DMS153 treated with DMSO at 0.1 percent for 48 hours (cell line): Measurements from ENCODE around the gene CCR5AS.

Experiments
- DNase-seq: peaks from one replicate; lab custom pipeline; 2025; ENCODE audit not compliant: unreplicated experiment; lab: John Stamatoyannopoulos, UW

The CCR5AS gene

DNA sequence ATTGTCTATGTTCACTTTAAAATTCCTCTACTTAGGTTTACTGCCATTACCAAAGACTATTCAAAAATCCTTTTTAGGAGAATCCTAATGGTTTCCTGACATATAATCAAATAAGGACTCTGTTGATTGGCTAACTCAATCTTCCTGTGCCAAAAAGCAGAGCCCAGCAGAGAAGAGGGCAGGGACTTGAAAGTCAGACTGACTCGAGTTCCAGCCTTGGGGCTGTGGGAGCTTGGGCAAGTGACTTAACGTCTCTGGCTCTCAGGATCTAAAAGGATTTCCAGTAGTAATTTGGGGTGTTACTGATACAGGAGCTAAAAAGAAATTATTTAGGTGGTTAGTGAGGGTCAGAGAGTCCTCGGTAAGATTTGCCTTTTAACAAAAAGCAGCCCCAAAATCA, 25.2 kb downstream of the CCR5AS start:
- DNase-seq = no peak

DNA sequence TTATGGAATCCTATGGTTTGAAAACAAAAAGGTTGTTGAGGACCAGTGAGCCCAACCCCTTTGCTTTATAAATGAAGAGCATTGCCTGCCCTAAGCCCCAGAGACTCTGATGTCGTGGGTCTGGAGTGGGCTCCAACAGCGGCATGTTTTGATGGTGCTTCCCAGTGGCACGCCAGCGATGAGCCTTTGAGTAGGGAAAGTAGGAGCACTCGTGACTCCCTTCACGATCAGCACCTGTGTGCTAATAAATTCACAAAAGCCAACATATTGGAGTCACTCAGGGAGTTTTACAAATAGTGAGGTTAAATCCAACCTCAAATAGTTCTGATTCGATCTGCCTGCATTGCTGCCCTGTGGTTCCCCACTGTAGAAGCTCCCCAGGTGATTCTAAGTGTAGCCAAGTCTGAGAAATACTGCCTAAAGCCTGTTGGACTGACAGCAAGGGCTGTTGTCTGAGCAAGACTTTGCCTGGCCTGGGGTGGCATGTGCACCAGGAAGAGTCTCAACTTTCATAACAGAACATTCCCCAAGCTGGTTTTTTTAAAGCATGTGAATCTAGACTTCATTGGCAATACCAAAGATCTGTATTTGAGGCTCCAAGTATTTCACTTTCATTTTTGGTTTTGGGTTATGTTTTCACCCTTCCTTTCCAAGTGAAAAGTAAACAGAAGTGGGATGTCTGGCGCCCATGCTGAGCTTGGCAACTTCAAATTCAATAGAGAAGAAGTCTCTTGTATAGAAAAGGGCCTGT, 26.2 kb downstream of the CCR5AS start:
- DNase-seq = no peak

DNA sequence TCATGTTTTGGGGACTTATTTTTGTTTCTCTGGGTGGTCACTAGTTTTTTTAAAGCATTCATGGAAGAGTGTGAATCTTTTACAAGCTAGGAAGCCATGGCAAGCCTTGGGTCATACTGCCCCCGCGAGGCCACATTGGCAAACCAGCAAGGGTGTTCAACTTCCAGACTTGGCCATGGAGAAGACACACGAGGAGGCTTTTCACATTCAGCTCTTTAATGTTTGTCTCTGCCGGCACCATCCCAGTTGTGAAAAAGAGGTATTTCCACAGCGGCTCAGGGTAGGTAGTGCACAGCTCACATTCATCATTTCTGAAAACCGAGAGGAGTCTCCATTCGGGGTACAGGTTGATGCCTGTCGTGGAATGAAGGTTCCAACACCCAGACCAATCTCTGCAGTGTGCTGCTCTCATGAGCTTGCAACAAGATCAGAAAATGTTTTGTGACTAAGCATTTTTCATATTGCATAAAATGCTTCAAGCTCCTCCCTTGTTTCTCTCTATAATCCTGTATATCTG, 28.4 kb downstream of the CCR5AS start:
- no peak for DNase-seq

DNA sequence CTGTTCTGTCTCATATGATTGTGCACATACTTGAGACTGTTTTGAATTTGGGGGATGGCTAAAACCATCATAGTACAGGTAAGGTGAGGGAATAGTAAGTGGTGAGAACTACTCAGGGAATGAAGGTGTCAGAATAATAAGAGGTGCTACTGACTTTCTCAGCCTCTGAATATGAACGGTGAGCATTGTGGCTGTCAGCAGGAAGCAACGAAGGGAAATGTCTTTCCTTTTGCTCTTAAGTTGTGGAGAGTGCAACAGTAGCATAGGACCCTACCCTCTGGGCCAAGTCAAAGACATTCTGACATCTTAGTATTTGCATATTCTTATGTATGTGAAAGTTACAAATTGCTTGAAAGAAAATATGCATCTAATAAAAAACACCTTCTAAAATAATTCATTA, 31.1 kb downstream of the CCR5AS start:
- DNase-seq = no peak

DNA sequence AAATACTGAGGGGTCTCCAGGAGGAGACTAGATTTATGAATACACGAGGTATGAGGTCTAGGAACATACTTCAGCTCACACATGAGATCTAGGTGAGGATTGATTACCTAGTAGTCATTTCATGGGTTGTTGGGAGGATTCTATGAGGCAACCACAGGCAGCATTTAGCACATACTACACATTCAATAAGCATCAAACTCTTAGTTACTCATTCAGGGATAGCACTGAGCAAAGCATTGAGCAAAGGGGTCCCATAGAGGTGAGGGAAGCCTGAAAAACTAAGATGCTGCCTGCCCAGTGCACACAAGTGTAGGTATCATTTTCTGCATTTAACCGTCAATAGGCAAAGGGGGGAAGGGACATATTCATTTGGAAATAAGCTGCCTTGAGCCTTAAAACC, 31.6 kb downstream of the CCR5AS start:
- no peak for DNase-seq

DNA sequence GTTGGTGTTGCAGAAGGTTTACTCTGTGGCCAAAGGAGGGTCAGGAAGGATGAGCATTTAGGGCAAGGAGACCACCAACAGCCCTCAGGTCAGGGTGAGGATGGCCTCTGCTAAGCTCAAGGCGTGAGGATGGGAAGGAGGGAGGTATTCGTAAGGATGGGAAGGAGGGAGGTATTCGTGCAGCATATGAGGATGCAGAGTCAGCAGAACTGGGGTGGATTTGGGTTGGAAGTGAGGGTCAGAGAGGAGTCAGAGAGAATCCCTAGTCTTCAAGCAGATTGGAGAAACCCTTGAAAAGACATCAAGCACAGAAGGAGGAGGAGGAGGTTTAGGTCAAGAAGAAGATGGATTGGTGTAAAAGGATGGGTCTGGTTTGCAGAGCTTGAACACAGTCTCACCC, 32.1 kb downstream of the CCR5AS start:
- DNase-seq = no peak

DNA sequence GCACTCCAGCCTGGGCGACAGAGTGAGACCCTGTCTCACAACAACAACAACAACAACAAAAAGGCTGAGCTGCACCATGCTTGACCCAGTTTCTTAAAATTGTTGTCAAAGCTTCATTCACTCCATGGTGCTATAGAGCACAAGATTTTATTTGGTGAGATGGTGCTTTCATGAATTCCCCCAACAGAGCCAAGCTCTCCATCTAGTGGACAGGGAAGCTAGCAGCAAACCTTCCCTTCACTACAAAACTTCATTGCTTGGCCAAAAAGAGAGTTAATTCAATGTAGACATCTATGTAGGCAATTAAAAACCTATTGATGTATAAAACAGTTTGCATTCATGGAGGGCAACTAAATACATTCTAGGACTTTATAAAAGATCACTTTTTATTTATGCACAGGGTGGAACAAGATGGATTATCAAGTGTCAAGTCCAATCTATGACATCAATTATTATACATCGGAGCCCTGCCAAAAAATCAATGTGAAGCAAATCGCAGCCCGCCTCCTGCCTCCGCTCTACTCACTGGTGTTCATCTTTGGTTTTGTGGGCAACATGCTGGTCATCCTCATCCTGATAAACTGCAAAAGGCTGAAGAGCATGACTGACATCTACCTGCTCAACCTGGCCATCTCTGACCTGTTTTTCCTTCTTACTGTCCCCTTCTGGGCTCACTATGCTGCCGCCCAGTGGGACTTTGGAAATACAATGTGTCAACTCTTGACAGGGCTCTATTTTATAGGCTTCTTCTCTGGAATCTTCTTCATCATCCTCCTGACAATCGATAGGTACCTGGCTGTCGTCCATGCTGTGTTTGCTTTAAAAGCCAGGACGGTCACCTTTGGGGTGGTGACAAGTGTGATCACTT, 34.1 kb downstream of the CCR5AS start:
- DNase-seq = no peak

DNA sequence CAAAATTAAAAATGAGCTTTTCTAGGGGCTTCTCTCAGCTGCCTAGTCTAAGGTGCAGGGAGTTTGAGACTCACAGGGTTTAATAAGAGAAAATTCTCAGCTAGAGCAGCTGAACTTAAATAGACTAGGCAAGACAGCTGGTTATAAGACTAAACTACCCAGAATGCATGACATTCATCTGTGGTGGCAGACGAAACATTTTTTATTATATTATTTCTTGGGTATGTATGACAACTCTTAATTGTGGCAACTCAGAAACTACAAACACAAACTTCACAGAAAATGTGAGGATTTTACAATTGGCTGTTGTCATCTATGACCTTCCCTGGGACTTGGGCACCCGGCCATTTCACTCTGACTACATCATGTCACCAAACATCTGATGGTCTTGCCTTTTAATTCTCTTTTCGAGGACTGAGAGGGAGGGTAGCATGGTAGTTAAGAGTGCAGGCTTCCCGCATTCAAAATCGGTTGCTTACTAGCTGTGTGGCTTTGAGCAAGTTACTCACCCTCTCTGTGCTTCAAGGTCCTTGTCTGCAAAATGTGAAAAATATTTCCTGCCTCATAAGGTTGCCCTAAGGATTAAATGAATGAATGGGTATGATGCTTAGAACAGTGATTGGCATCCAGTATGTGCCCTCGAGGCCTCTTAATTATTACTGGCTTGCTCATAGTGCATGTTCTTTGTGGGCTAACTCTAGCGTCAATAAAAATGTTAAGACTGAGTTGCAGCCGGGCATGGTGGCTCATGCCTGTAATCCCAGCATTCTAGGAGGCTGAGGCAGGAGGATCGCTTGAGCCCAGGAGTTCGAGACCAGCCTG, 35.1 kb downstream of the CCR5AS start:
- no peak for DNase-seq

DNA sequence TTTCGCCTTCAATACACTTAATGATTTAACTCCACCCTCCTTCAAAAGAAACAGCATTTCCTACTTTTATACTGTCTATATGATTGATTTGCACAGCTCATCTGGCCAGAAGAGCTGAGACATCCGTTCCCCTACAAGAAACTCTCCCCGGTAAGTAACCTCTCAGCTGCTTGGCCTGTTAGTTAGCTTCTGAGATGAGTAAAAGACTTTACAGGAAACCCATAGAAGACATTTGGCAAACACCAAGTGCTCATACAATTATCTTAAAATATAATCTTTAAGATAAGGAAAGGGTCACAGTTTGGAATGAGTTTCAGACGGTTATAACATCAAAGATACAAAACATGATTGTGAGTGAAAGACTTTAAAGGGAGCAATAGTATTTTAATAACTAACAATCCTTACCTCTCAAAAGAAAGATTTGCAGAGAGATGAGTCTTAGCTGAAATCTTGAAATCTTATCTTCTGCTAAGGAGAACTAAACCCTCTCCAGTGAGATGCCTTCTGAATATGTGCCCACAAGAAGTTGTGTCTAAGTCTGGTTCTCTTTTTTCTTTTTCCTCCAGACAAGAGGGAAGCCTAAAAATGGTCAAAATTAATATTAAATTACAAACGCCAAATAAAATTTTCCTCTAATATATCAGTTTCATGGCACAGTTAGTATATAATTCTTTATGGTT, 35.9 kb downstream of the CCR5AS start, which contains the start of gene CCR5:
Gene CCR5 (plus strand): TSS at position 108 of the 680 bp plus-strand sequence. CDS start 1,957 bp downstream, outside the sequence.
- DNase-seq = no peak

DNA sequence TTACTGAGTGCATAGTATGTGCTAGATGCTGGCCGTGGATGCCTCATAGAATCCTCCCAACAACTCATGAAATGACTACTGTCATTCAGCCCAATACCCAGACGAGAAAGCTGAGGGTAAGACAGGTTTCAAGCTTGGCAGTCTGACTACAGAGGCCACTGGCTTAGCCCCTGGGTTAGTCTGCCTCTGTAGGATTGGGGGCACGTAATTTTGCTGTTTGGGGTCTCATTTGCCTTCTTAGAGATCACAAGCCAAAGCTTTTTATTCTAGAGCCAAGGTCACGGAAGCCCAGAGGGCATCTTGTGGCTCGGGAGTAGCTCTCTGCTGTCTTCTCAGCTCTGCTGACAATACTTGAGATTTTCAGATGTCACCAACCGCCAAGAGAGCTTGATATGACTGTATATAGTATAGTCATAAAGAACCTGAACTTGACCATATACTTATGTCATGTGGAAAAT, 37.2 kb downstream of the CCR5AS start:
- DNase-seq = no peak

DNA sequence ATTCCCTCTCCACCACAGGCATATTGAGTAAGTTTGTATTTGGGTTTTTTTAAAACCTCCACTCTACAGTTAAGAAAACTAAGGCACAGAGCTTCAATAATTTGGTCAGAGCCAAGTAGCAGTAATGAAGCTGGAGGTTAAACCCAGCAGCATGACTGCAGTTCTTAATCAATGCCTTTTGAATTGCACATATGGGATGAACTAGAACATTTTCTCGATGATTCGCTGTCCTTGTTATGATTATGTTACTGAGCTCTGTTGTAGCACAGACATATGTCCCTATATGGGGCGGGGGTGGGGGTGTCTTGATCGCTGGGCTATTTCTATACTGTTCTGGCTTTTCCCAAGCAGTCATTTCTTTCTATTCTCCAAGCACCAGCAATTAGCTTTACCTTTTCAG, 37.7 kb downstream of the CCR5AS start:
- no peak for DNase-seq

DNA sequence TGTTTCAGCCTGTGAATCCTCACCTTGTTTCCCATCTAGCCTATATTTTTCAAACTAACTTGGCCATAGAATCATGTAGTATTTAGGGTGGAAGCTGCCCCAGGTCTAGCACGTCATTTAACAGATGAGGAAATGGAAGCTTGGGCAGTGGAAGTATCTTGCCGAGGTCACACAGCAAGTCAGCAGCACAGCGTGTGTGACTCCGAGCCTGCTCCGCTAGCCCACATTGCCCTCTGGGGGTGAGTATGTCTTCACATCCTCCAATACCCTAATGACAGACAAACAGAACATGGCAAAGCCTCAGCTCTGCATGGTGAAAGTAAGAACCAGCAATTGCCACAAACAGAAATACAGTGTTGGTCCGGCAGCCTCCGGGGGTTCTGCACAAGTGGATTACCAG, 38.3 kb downstream of the CCR5AS start:
- no peak for DNase-seq

DNA sequence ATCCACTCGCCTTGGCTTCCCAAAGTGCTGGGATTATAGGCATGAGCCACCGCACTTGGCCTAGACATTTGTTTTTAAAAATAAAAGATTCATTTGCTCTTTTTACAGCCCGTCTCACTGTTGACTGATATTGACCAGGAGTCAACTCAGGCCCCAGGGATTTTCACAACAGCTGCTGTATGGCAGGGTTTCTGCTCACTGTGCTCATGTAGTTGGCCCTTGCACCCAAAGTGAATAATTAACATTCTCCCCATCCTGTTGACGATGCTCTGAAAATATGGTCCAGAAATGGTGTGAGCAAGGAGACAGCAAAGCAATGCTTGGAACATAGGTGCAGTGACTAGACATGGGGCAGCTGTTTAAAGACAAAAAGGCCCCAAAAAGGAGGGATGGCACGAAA, 39.1 kb downstream of the CCR5AS start:
- DNase-seq = no peak

DNA sequence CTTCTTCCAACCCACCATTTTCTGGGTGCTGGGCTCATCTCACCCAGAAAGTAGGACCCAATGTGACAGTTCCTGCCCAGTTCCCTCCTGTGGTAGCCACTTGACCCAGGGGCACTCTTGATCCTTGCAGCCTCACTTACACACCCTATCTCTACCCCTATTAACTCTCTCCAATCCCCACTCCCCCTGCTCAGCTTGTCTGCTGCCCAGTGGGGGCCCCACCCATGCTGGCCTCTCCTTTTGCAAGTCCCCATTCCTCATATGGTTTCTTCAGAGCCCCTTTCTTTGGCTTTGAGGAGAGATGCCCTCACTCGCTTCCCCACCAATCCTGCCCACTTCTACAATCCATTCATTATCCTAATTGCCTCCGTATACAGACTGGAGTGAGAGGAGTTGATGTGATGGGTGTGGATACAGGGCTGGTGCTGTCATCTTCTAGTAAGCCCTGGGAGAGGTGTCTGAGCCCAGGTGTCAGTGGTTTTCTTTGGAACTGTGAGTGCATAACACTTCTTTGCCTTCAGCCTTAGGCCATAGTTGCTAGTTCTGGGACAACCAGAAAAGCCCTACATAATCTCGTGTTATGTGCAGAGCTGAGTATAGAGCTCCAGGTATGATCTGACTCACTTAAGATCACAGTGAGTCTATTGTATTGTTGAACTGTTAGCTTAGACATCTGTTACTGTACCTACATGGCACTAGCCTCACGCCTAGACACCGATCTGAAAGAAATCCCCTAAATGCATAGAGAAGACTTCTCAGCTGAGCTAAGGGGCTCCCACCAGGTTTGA, 40.9 kb downstream of the CCR5AS start:
- DNase-seq = no peak

DNA sequence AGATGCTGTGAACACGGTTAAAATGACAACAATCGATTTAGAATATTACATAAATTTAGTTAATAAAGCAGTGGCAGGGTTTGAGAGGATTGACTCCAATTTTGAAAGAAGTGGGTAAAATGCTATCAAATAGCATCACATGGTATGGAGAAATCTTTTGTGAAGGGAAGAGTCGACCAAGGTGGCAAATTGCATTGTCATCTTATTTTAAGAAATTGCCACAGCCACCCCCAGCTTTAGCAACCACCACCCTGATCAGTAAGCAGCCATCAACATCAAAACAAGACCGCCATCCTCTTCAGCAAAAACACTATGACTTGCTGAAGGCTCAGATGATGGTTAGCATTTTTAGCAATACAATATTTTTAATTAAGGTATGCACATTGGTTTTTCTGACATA, 41.8 kb downstream of the CCR5AS start:
- DNase-seq = no peak

DNA sequence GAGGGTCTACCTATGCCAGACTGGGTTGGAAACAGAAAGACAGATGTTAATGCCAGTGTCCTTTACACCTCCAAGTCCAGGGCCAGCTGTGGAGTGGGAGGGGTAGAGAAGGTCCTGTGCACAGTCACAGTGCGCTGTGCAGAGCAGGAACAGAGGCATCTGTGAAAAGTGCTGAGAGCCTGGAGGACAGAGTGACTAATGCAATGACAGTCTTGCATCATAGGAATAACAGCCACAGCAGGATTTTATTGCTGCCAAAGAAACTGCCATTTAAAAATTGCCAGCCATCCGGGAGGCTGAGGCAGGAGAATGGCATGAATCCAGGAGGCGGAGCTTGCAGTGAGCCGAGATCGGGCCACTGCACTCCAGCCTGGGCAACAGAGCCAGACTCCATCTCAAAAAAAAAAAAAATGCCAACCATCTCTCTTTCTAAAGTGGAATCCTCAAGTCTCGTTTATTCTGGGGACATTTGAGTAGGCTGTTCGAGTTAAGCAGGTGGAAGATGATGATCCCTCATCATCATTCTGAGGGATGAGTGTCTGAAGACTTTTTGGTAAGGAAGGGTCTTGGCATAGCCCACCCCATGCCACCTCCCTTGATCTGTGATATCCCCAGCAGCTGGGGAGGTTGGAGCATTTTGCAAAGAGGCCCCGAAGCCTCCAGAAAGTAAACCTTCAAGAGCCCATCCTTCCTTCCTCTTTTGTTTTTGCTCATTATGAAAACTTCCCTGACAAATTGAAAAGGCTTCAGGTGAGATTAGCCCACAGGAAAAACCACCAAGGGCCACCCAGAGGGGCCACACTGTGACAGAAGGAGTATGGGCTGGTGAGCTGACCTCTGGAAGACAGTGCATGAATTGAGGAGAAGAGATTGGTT, 45.2 kb downstream of the CCR5AS start:
- DNase-seq = no peak

DNA sequence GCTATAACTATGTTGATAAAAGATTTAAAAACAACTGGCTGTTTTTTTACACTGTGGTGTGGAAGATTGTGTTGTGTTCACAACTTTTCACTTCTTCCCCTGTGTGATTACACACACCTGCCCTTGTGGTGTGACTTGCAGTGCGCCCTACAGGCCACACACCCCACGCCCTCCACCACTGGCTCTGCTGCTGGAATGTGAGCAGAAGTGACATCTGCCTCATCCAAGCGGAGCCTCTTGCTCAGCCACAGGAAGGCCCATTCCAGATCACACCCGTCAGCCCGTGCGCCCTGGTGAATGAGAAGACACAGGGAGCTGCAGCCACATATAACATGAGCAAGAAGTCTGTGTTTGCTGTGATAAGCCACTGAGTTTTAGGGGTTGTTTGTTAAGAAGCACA, 46.0 kb downstream of the CCR5AS start:
- no peak for DNase-seq

DNA sequence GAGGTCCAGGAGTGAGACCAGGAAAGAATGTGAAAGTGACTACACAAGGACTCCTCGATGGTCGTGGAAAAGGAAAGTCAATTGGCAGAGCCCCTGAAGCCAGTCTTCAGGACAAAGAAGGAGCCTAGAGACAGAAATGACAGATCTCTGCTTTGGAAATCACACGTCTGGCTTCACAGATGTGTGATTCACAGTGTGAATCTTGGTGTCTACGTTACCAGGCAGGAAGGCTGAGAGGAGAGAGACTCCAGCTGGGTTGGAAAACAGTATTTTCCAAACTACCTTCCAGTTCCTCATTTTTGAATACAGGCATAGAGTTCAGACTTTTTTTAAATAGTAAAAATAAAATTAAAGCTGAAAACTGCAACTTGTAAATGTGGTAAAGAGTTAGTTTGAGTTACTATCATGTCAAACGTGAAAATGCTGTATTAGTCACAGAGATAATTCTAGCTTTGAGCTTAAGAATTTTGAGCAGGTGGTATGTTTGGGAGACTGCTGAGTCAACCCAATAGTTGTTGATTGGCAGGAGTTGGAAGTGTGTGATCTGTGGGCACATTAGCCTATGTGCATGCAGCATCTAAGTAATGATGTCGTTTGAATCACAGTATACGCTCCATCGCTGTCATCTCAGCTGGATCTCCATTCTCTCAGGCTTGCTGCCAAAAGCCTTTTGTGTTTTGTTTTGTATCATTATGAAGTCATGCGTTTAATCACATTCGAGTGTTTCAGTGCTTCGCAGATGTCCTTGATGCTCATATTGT, 47.0 kb downstream of the CCR5AS start:
- DNase-seq = no peak
